Measurements from ENCODE around the gene ARMC5. TPM values are rescaled to one million over a fixed set of nuclear protein-coding genes. Genes with fewer than 3 reads are reported as not detected.
A peak's percentile ranks its signal among the peaks of the same experiment; 100 is the strongest.

Gene ARMC5
- total and polyA plus RNA-seq, 9 donors, result 2.2 to 16.1 (median 11.0) TPM

DNA sequence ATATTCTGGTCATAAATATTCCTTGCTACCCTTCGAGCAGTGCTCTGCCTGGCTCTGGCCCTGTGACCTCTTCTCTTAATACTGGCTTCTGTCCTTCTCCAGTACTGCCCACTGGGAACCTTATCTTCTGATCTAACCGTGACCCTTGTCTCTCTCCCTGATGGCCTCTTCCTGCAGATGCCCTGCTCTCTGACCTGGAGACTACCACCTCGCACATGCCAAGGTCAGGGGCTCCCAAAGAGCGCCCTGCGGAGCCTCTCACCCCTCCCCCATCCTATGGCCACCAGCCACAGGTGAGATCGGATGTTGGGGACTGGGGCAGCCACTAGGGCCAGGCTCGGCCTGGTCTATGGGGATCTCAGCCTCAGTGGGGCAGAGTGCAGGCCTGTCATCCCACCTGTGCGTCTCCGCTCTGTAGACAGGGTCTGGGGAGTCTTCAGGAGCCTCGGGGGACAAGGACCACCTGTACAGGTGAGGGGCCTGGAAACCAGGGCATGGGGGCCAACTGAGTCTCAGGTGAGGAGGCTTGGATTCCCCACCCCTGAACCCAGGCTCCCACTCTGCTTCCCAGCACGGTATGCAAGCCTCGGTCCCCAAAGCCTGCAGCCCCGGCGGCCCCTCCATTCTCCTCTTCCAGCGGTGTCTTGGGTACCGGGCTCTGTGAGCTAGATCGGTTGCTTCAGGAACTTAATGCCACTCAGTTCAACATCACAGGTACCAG lies 14.1 kb downstream of the ARMC5 start:
- Histone ChIP-seq H3K27me3 (no peaks in the 10 kb centered on the region), H3K9me3 (no peaks in the 10 kb centered on the region), H3K4me3 (peak overlapping the region; percentile 13), H3K36me3 (no peaks in the 10 kb centered on the region), H3K4me1 (ENCODE audit: insufficient read depth) (peaks cover 6% of the 10 kb centered on the region), H3K27ac (peak overlapping the region; percentile 87 to 95)
- intact Hi-C loops (cut with DNase I), result no loop called here
- TF ChIP-seq, protein P1, sequence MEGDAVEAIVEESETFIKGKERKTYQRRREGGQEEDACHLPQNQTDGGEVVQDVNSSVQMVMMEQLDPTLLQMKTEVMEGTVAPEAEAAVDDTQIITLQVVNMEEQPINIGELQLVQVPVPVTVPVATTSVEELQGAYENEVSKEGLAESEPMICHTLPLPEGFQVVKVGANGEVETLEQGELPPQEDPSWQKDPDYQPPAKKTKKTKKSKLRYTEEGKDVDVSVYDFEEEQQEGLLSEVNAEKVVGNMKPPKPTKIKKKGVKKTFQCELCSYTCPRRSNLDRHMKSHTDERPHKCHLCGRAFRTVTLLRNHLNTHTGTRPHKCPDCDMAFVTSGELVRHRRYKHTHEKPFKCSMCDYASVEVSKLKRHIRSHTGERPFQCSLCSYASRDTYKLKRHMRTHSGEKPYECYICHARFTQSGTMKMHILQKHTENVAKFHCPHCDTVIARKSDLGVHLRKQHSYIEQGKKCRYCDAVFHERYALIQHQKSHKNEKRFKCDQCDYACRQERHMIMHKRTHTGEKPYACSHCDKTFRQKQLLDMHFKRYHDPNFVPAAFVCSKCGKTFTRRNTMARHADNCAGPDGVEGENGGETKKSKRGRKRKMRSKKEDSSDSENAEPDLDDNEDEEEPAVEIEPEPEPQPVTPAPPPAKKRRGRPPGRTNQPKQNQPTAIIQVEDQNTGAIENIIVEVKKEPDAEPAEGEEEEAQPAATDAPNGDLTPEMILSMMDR (IDR thresholded peaks at IDR 0.05), result no peak
- TF ChIP-seq POLR2A (IDR thresholded peaks at IDR 0.05) (no peak), EP300 (IDR thresholded peaks at IDR 0.05) (no peak)
- WGBS, 3 donors, result 78 to 82% (median 80%) methylated on average over 14 to 17 of the region's 17 CpGs
- DNase-seq, result peak in 3 of 5 donors; percentile 40 to 68 (median 64)

DNA sequence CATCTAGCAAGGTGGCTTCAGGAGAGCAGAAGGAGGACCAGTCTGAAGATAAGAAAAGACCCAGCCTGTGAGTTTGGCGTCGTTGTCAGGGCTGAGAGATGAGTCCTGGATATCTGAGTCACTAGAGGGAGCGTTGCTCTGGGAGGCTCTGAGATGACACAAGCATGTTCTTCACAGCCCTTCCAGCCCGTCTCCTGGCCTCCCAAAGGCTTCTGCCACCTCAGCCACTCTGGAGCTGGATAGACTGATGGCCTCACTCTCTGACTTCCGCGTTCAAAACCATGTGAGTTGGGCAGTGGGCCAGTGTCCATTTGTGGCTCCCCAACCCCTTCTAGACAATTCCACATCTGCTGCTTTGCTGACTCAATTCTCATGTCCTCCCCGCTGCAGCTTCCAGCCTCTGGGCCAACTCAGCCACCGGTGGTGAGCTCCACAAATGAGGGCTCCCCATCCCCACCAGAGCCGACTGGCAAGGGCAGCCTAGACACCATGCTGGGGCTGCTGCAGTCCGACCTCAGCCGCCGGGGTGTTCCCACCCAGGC lies 14.9 kb downstream of the ARMC5 start:
- no peaks in the 10 kb centered on the region for H3K27me3 ChIP-seq
- no peak for TF ChIP-seq EP300 (IDR thresholded peaks at IDR 0.05)
- TF ChIP-seq, protein P1 (IDR thresholded peaks at IDR 0.05), result no peak
- no peak for TF ChIP-seq POLR2A (IDR thresholded peaks at IDR 0.05)
- 73 to 78% (median 75%) methylated on average over 12 of the region's 12 CpGs for WGBS, 3 donors
- peaks cover 6% of the 10 kb centered on the region for H3K4me1 ChIP-seq (ENCODE audit: insufficient read depth)
- H3K9me3 ChIP-seq, result no peaks in the 10 kb centered on the region
- H3K27ac ChIP-seq, result no peak overlapping the region
- H3K36me3 ChIP-seq, result no peaks in the 10 kb centered on the region
- intact Hi-C loops (cut with DNase I), result no loop called here
- H3K4me3 ChIP-seq, result no peak overlapping the region
- no peak for DNase-seq

DNA sequence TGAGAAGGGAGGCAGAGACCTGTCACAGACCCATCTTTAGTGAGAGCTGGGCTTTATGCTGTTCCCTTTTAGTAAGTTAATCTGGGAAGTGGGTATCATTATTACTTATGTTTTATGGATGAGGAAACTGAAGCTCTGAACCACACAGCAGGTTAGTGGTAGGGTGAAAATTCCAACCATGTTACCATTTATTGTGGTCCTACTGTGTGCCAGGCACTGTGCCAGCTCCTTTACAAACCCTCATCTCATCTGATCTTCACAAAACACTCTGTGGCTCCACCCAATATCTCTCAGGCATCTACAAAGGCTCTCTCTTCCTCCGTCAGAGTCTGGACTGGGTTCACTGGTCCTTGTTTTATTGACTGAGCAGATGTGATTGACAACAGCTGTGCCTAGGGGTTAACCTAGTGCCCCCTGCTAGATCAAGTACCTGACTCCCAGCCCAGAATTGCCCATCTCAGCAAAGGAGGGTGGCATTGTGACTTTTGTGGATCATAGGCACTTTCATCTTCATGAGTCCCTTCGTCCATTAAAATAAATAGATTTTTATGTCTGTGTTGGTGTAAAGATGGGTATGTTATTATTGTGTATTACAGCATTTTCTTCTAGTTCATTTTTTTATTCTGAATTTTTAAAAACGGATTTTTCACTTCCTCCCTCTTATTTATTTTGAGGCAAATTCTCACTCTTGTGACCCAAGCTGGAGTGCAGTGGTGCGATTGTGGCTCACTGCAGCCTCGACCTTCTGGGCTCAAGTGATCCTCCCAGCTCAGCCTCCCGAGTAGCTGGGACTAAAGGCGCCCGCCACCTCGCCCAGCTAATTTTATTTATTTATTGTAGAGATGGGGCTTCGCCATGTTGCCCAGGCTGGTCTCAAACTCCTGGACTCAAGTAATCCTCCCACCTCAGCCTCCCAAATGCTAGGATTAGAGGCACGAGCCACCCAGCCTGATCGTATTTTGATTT lies 15.8 kb downstream of the ARMC5 start:
- no peak overlapping the region for H3K4me3 ChIP-seq
- no peaks in the 10 kb centered on the region for H3K9me3 ChIP-seq
- no peak overlapping the region for H3K27ac ChIP-seq
- H3K36me3 ChIP-seq, result no peaks in the 10 kb centered on the region
- H3K4me1 ChIP-seq (ENCODE audit: insufficient read depth), result peaks cover 6% of the 10 kb centered on the region
- DNase-seq, result no peak
- TF ChIP-seq, protein P1 (IDR thresholded peaks at IDR 0.05), result no peak
- no peak for TF ChIP-seq POLR2A (IDR thresholded peaks at IDR 0.05)
- no peak for TF ChIP-seq EP300 (IDR thresholded peaks at IDR 0.05)
- no peaks in the 10 kb centered on the region for H3K27me3 ChIP-seq
- intact Hi-C loops (cut with DNase I), result no loop called here
- WGBS, 3 donors, result 87 to 89% (median 88%) methylated on average over 12 of the region's 12 CpGs

DNA sequence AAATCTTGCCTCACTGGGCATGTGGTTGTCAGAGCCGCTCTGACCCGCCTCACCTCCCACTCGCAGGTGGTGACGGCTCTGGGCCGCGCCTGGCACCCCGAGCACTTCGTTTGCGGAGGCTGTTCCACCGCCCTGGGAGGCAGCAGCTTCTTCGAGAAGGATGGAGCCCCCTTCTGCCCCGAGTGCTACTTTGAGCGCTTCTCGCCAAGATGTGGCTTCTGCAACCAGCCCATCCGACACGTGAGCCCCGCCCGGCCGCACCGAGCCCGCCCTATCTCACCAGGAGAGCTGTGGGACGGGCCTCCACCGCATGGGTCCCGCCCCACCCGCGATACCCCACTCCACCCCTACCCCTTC lies 16.6 kb downstream of the ARMC5 start:
- WGBS, 3 donors, result 84 to 90% (median 88%) methylated on average over 26 of the region's 26 CpGs
- Histone ChIP-seq H3K4me3 (no peak overlapping the region), H3K27ac (no peak overlapping the region), H3K4me1 (ENCODE audit: insufficient read depth) (peaks cover 6% of the 10 kb centered on the region), H3K27me3 (no peaks in the 10 kb centered on the region), H3K9me3 (no peaks in the 10 kb centered on the region), H3K36me3 (no peaks in the 10 kb centered on the region)
- TF ChIP-seq EP300 (IDR thresholded peaks at IDR 0.05), result no peak
- TF ChIP-seq, protein P1 (IDR thresholded peaks at IDR 0.05), result no peak
- intact Hi-C loops (cut with DNase I), result no loop called here
- DNase-seq, result no peak
